NCI-H82 treated with DMSO at 0.1 percent for 48 hours (cell line): ENCODE data around the gene SREBF1.

ENCODE experiments used
- DNase-seq: peaks from one replicate; lab custom pipeline; 2025; ENCODE audit not compliant: unreplicated experiment; lab: John Stamatoyannopoulos, UW

SREBF1 gene

GRCh38 chr17:17826342-17826713 is 10.5 kb downstream of the SREBF1 start:
- DNase-seq, result no peak

DNA sequence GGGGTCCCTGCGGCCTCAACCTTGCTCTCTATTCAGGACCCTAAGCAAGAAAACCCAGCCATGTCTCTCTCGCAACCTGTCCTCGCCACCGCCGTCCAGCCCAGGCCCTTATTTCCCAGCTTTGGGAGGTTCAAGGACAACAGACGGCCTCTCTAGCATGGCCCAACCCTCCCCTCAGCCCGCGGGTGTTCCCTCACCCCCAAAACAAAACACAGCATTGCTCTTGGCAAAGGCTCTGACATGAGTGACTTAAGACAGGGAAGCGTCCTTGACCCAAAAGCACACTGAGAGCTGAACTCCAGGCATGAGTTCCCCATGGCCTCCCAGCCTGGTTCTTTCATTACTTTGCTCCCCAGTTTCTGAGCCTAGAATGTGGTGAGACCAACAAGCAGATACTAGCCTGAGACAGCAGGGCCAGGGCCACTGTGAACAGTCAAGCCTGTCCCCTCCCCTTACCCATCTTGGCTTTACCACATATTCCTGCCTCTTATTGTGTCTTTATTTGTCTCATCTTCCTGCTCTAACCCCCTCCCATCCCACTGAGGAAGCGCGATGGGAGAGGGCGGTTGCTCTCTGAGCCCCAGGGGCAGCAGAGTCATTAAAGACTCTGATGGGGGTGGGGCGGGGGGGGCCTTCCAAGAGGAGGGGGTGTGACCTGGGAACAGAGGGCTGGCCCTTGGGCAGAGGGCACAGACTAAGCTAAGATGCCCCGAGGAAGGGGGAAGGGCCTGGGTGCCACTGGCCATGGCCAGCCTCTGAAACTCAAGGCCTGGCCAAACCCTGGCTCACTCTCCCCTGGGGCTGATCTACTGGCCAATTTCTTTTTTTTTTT is 11.8 kb downstream of the SREBF1 start:
- no peak for DNase-seq

GRCh38 chr17:17824119-17824782 is 12.5 kb downstream of the SREBF1 start:
- no peak for DNase-seq

DNA sequence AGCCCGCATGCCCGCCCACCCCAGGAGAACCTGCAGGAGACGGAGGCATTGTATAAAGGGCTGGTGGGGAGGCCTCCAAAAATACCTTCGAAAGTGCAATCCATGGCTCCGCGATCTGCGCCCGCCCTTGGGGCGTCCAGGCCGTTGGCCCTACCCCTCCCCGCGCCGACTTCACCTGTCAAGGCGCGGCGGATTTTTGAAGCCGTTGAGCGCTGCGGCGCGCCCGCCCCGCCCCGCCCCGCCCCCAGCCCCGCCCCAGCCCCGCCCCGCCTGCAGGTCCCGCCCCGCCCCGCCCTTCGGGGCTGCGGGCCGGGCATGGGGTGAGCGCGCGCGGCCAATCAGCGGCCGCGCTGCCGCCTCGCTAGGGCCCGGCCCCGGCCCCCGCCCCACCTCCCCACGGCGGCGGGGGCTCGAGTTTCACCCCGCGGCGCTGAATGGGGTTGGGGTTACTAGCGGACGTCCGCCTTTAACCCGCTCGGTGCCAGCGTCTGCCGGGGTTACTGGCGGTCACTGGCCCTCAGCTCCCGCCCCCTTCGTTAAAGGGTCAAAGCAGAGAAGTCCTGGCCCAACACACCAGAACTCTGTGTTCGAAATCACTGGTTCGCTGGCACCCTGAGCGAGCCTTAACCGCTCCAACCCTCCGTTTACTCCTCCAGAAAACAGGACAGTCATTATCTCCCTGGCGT is 13.2 kb downstream of the SREBF1 start:
- DNase-seq, result peak; percentile 70

- no peak for DNase-seq
Observed at GRCh38 chr17:17822616-17823015, 14.2 kb downstream of the SREBF1 start.

DNA sequence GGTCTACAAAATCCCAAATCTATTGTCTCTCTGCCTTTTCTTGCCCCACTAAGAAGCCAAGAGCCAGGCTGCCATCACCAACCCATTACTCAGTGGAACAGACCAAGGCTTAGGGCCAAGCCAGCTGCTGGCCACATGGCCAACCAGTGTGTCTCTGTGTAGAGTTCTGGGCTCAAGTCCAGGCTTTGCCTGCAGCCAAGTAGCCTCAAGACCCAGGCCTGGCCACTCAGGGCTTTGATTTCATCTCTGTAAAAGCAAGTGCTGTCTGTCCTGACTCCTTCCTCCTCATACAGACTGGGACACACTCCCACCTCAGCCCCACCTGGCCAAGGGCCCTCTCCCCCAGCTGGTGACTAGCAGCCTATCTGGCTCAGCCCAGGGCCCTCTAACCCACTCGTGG is 14.6 kb downstream of the SREBF1 start:
- DNase-seq, result no peak

DNA sequence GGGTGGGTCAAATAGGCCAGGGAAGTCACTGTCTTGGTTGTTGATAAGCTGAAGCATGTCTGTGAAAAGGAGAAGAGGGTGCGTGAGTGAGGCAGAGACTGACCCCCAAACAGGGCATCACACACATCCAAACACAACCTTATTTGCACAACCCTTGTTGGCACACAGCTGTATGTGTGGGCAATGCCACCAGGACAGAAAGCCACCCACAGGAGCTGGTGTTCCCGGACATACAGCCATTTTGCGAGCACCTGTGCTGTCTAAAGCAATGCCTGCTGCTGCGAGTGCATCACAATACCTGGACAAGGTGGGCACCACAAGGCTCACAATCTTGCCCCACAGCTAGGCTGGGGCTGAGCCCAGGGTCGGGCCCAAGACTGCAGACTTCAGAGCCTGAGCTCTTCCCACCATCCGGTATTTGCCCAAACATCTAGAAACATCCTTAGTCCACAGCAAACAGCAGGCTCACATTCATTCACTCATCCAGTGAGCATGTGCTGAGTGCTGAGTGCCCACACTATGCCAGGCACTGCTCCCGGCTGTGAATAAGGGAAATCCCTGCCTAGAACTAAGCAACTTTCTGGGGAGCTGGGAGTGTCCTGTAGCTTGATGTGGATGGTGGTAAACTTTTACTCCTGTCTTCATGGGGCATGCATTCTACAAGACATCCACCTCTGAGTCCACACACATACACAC is 16.2 kb downstream of the SREBF1 start:
- DNase-seq, result no peak

GRCh38 chr17:17820046-17820445 is 16.7 kb downstream of the SREBF1 start:
- no peak for DNase-seq

DNA sequence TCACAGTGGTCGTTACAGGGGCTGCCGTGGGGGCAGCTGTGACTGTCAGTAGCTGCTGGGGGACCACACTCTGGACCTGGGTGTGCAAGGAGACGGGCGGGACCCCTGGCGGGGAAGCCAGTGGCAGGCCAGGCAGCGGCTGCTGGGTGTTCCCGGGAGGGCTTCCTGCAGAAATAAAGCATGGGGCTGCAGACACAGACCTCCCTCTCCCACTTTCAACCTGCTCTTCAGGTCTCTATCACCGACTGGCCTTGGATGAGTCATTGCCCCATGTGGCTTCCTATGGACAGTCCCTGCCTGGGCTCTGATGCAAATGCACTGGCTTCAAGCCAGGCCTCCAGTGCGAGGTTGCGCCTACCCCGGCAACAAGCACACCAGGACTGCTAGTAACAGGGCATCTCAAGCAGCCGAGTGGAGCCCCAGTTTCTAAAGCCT is 17.2 kb downstream of the SREBF1 start:
- no peak for DNase-seq

DNA sequence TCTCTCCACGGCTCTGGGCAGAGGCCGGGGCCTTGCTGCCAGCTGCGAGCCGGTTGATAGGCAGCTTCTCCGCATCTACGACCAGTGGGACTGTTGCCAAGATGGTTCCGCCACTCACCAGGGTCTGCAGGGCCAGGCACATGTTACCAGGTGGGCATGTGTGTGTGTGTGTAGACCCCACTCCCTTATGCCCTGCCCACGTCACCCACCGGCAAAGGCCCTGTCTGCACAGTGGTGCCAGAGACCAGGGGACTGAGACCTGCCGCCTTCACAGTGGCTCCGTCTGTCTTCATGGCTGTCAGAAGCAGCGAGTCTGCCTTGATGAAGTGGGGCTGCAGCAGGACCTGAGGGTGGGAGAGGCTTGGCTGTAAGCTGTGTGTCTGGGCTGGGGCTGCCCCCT is 17.7 kb downstream of the SREBF1 start:
- DNase-seq, result no peak

DNA sequence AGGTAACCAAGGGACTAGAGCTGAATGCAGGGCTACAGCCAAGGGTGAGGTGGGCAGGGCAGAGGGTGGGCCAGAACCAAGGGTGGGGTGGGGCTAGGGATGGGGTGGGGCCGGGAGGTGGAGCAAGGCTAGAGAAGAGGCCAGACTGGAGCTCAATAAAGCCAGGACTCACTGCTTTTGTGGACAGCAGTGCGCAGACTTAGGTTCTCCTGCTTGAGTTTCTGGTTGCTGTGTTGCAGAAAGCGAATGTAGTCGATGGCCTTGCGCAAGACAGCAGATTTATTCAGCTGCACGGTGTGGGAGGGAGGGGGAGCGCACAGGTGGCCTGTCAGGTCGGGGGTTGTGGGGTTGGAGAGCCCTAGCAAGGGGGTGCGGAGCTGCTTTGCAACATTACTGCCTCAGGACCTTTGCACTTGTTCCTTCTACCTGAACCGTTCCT is 18.7 kb downstream of the SREBF1 start:
- peak; percentile 73 for DNase-seq

GRCh38 chr17:17817552-17817947 is 19.2 kb downstream of the SREBF1 start:
- DNase-seq, result no peak

DNA sequence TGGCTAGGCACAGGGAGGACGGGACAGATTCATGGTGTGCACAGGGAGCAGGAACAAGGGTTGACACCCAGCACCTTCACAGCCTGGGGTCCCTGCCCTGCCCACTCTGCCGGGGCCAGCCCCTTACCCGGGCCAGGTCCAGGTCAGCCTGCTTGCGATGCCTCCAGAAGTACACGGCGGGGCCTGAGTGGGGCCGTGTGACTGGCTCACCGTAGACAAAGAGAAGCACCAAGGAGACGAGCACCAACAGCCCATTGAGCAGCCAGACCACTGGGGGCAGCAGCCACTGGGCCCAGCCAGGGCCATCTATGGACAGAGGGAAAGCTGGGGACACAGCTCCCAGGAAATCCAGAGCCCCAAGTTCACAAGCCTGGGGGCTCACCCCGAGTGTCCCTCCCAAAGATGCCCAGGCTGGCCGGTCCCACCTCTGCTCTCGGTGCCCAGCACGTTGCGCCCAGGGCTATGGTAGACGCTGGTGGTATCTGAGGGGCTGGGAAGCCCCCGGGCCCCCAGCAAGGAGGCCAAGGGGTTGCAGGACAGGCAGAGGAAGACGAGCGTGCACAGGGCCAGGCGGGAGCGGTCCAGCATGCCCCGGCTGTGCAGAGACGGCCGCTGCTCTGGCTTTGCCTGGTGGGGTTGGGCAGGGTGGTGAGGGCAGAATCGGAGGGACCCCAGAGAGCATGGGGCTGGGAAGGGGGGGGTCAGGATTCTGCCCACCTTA is 19.8 kb downstream of the SREBF1 start:
- DNase-seq, result no peak

DNA sequence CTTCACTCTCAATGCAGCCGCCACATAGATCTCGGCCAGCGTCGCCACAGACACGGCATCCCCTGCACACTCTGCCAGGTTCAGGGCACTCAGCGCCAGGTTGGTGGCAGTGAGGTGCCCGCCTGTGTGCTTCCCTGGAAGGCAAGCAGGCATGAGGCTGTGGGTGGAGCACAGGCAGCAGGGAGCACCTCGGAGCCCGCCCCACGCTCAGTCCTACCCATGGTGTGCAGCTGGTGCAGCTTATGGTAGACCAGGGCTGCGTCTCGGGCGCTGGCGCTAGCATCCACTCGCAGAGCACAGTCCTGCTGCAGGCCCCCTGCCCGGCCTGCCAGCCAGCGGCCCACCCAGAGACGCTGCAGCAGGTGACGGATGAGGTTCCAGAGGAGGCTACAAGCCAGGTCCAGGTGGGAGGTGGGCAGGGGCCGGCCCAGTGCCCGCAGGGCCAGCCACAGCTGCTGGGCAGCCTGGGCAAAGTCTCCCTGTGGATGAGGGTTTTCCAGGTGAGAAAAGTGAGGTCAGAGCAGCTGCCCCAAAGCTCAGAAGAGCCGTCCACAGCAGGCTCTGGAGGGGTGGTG is 20.5 kb downstream of the SREBF1 start:
- DNase-seq, result no peak

- no peak for DNase-seq
Observed at GRCh38 chr17:17815436-17816200, 21.2 kb downstream of the SREBF1 start.

DNA sequence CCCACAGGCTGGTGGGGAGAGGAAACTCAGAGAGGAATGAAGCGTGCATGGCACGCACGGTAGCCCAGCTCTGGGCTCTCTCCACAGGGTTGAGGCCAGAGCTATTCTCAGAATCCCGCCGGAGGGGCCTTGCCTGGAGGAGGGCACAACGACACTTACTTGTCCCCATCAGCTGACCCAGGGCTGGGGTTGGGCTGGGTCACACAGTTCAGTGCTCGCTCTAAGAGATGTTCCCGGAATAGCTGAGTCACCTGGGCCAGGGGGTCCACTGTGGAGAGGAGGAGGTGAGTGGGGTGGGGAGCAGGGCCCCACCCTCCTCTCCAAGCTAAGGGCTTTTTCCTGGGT is 21.8 kb downstream of the SREBF1 start:
- no peak for DNase-seq

GRCh38 chr17:17814162-17815061 is 22.4 kb downstream of the SREBF1 start:
- no peak for DNase-seq

GRCh38 chr17:17813725-17814095 is 23.1 kb downstream of the SREBF1 start:
- no peak for DNase-seq
